Measurements from ENCODE around the gene SSH3.

SSH3 gene

DNA sequence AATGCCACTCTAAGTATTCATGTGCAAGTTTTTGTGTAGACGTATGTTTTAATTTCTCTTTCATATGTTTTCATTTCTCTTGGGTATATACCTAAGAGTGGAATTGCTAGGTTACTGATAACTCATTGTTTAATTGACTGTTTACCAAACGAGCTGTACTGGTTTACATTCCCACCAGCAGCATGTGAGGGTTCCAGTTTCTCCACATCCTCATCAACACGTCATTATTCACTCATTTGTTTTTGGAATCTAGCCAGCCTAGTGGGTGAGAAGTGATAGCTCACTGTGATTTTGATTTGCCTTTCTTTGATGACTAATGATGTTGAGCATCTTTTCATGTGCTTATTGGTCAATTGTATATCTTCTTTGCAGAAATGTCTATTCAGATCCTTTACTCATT lies 10.2 kb upstream of the SSH3 start:
- DNase-seq, result no peak

DNA sequence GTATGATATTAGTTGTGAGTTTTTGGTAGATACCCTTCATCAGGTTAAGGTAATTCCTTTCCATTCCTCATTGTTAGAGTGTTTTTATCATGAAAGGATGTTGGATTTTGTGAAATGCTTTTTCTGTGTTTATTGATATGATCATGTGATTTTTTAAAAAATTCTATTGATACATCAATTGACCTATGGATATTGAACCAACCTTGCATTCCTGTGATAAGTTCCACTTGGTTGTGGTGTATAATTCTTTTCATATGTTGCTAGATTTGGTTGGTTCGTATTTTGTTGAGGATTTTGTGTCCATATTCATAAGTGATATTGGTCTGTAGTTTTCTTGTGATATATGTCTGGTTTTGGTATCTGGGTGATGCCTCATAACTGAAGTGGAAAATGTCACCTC lies 7.5 kb upstream of the SSH3 start:
- DNase-seq, result no peak

DNA sequence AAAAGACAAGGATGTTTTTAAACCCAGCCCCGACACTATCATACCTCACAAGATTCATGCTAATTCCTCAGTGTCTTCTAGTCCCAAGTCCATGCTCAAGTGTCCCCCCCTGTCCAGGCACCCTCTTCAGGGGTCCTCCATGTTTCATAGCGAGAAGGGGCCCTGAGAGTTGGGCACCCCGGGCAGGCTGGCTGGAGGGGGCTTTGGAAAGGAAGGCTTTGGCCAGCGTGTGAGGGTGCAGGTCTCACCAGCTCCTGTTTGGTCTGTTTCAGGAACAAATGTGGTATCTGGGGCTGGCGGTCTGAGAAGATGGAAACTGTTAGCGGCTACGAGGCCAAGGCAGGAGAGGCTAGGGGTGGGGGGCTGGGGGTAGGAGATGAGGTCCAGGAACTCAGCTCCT lies 4.5 kb upstream of the SSH3 start:
- no peak for DNase-seq

DNA sequence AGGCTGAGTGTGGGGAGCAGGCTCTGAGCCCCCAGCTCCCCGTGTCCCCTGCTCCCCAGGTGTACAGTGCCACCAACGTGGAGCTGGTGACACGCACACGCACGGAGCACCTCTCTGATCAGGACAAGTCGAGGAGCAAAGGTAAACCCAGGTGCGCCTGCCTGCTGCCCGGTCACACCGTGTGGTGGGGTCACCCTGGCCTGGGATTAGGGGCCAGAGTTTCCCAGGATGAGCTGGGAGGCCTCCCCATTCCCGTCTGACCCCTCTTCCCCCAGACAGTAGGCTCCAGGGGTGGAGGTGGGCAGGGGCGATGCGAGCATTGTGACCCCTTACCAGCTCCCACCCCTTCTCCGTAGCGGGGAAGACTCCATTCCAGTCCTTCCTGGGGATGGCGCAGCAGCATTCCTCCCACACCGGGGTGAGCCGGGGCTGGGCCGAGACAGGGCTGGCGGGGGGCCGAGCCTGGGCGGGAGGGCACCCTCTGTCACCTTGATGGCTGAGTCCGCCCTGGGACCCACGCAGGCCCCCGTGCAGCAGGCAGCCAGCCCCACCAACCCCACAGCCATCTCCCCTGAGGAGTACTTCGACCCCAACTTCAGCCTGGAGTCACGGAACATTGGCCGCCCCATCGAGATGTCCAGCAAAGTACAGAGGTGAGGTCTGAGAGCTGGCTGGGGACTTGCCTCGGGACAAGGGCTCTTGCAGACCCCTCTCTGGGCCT lies 3.7 kb upstream of the SSH3 start:
- no peak for DNase-seq

DNA sequence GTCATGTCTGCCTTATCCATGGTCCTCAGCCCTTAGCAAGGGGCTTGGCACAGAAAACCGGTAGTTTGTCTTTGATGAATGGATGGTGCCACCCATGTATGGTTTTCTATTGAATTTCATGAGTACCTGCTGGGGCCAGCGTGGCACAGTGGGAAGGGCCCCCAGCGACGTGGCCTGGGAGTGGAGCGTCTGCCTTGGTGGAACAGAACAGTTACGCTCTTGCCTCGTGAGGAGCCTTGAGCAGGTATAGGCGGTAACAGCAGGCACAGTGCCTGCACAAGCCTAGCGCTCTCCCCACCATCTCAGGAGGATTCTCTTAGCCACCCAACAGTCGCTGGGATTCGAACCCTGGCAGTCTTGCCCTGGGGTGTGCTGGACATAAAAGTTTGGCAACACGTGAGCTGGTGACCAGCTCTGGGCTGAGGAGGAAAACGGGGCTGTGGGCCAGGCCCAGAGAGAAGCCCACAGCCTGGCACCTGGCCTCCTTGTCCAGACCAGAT lies 3.0 kb upstream of the SSH3 start:
- DNase-seq, result no peak

DNA sequence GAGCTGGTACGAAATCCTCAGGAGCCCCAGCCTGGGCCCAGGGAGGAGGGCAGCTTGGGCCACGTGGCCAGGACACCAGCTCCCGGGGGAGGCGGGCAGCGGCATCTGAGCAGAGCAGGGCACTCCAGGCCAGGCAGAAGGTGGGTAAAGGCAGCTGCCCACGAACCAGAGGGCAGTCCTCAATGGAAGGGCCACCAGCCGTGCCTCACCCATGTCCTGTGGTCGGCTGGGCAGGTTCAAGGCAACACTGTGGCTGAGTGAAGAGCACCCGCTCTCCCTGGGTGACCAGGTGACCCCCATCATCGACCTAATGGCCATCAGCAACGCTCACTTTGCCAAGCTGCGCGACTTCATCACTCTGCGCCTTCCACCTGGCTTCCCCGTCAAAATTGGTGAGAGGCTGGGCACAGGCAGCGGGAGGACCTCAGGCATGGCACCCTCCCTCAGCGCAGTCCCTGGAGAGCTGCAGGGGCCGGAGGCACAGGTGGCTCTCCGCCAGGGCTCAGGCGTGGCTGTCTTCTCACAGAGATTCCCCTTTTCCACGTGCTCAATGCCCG lies 2.5 kb upstream of the SSH3 start:
- no peak for DNase-seq

DNA sequence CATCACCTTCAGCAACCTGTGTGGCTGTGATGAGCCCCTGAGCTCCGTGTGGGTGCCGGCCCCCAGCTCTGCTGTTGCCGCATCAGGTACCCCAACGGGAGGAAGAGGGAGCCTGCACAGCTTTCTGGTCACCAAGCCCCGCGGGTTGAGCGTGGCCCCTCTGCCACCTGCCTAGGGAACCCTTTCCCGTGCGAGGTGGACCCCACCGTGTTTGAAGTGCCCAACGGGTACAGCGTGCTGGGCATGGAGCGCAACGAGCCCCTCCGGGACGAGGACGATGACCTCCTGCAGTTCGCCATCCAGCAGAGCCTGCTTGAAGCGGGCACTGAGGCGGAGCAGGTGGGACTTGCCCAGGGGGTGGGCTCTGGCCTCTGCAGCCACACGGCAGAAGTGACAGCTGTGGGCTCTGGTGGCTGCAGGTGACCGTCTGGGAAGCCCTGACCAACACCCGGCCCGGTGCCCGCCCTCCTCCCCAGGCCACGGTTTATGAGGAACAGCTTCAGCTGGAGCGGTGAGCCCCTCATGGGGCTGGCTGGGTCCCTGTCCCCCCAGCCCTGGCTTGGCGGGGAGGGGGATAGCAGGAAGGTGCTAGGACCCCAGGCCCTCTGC lies 1.9 kb upstream of the SSH3 start:
- no peak for DNase-seq

DNA sequence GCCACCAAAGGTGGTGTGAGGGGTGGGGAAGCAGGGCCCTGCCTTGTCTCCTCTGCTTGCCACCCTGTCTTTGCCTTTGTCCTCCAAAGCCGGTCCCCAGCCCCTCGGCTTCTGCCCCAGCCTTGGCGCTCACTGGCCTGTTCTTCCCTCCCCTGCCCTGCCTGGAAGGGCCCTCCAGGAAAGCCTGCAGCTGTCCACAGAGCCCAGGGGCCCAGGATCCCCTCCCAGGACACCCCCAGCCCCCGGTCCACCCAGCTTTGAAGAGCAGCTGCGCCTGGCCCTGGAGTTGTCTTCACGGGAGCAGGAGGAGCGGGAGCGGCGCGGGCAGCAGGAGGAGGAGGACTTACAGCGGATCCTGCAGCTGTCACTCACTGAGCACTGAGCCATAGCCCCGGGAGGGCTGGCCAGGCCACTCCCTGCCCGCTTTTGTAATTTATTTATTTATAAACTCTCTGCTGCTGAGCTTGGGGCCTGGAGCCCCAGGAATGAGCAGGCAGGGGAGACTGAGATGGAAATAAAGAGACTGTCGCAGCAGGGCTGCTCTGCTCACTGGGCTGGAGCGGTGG lies 1.3 kb upstream of the SSH3 start:
- peak; percentile 62 to 89 for DNase-seq

DNA sequence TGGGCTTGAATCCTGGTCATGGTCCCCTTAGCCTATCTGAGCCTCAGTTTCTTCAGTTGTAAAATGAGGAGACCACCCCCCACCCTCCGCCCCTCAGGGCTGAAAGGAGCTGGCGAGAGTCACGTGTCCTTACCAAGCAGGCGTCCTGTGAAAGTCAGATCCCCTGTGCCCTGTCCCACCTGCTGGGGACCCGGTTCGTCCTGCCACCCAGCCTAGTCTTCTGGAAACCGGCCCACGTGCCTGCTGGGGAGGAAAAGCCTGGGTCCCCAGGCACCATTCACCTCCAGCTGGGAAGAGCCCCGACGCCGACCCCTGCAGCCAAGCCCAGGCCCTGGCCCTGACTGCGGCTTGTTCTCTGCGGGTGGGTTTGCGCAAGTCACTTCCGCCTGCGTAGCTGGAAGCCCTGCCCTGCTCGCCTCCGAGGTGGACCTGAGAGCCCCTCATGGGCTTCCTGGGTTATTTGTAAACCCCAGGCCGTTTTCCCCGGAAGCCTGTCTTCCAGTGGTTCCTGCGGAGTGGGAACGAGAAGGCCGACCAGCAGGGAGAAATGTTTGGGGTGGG lies 679 bp upstream of the SSH3 start:
- DNase-seq, result peak in 1 of 2 experiments; percentile 77

DNA sequence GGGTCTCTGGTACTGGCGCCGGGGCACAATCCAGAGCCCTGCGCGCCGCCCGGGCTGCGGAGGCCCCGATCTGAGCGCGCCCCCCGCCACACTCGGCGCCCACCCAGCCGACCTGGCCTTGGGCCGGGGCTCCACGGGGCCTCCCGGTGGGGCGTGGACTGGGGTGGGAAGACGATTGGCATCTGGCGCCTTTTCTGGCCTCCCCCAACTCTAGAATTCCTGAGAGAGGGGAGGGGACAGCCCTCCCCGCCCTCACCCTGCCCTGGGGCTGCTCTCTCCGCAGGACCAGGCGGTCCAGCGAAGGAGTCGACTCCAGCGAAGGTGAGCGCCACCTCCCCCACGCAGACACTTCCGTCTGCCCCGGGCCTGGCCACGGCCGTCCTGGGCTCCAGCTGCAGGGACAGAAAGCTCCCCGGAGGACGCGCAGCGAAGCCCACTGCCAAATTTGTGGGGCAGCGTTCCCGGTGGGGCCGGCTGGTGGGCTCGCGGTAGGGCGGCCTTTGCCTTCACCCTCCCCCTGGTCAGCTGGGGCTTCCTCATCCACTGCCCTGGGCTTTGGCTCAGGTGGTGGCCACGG lies 593 bp downstream of the SSH3 start:
- DNase-seq, result peak in 1 of 2 experiments; percentile 60

DNA sequence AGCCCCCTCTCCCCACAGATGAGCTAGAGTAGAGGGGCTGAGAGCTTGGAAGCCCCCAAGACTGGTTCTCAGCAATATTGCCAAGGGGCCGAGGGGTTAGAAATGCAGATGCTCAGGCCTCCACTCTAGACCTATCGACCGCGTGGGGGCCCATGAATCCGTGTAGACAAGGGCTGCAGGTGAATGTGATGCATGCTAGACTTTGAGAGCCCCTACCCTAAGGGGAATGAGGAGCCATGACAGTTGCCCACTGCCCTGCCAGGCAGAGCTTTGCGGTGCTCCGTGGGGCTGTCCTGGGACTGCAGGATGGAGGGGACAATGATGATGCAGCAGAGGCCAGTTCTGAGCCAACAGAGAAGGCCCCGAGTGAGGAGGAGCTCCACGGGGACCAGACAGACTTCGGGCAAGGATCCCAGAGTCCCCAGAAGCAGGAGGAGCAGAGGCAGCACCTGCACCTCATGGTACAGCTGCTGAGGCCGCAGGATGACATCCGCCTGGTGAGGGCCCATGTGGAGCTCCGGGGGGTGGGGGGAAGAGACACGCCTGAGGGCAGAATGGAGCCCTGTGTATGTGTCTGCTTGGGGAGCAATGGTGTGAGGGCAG lies 1.3 kb downstream of the SSH3 start:
- DNase-seq, result peak in 1 of 2 experiments; percentile 29

DNA sequence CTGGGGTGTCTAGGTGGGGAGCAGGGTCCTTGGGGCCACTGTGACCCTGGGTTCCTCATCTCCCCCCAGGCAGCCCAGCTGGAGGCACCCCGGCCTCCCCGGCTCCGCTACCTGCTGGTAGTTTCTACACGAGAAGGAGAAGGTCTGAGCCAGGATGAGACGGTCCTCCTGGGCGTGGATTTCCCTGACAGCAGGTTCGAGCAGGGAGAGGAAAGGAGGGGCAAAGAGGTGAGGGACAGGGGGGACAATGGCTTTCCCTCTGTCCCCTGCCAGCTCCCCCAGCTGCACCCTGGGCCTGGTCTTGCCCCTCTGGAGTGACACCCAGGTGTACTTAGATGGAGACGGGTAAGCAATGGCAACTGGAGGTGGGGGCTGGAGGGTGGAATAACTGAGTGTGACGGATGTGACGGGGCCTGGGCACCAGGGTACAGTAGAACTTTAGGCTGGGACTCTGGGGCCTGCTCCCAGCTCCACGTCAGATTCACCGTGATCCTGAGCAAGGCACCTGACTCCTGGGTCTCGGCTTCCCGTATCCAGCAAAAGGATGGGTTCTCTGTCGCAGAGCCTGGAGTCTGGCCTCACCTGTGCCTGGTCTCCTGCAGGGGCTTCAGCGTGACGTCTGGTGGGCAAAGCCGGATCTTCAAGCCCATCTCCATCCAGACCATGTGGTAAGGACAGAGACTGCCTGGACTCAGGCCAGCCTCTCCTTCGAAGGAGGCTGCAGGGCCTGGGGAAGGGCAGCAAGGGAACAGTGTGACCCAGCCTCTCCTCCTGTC lies 3.6 kb downstream of the SSH3 start:
- no peak for DNase-seq

DNA sequence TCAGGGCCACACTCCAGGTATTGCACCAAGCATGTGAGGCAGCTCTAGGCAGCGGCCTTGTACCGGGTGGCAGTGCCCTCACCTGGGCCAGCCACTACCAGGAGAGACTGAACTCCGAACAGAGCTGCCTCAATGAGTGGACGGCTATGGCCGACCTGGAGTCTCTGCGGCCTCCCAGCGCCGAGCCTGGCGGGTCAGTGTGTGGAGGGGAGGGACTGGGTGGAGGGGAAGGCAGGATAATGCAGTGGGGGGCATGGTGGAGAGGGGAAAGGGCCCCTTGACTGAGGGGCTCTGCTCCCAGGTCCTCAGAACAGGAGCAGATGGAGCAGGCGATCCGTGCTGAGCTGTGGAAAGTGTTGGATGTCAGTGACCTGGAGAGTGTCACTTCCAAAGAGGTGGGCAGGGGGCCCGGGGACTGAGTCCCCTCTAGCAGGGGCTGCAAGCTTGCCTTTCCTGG lies 4.2 kb downstream of the SSH3 start:
- no peak for DNase-seq

DNA sequence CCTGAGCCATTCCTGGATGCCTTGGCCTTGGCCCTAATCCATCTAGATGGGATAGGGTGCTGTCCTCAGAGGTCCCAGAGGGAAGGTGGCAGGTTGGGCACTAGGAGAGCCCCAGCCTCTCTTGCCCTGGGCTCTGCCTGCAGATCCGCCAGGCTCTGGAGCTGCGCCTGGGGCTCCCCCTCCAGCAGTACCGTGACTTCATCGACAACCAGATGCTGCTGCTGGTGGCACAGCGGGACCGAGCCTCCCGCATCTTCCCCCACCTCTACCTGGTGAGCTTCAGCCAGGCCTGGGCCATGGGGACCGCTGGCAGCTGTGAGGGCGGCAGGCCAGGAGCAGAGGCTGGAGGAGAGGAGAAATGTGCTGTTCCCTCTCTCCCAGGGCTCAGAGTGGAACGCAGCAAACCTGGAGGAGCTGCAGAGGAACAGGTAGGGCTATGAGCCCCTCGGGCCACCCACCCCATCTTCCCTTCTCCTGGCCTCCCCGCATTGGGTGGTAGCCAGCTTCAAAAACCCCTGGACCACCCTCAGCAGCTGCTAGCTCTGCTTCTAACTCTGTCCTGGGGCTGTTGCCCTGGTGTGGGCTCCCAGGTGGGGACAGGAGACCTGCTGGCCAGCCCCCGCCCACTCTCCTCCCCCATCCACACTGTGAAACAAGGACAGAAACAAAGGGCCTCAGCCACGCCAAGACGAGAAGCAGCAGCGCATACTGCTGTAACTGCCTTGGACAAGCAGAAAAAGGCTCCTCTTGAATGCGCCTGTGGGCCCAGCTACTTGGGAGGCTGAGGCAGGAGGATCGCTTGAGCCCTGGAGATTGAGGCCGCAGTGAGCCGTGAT lies 4.9 kb downstream of the SSH3 start:
- no peak for DNase-seq

DNA sequence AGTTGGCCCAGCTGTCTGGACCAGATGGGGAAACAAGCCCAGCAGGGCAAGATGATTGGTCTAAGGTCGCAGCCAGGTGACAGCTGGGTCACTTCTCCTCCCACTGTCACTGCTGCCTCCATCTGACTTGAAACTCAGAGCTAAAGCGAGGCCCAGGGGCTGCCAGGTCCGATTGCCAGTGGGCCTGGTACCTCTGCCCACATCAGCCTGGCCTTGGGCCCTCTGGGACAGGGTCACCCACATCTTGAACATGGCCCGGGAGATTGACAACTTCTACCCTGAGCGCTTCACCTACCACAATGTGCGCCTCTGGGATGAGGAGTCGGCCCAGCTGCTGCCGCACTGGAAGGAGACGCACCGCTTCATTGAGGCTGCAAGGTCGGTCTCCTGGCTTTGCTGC lies 5.8 kb downstream of the SSH3 start:
- DNase-seq, result no peak

DNA sequence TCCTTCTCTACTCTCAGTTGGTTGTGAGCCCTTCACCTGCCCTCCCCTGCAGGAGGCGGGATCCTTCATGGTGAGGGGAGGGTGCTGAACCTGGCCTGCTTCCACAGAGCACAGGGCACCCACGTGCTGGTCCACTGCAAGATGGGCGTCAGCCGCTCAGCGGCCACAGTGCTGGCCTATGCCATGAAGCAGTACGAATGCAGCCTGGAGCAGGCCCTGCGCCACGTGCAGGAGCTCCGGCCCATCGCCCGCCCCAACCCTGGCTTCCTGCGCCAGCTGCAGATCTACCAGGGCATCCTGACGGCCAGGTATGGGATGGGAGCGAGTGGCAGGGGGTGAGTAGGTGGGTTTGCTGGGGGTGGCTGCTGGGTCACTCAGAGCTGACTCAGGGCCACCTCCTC lies 6.3 kb downstream of the SSH3 start:
- DNase-seq, result no peak

DNA sequence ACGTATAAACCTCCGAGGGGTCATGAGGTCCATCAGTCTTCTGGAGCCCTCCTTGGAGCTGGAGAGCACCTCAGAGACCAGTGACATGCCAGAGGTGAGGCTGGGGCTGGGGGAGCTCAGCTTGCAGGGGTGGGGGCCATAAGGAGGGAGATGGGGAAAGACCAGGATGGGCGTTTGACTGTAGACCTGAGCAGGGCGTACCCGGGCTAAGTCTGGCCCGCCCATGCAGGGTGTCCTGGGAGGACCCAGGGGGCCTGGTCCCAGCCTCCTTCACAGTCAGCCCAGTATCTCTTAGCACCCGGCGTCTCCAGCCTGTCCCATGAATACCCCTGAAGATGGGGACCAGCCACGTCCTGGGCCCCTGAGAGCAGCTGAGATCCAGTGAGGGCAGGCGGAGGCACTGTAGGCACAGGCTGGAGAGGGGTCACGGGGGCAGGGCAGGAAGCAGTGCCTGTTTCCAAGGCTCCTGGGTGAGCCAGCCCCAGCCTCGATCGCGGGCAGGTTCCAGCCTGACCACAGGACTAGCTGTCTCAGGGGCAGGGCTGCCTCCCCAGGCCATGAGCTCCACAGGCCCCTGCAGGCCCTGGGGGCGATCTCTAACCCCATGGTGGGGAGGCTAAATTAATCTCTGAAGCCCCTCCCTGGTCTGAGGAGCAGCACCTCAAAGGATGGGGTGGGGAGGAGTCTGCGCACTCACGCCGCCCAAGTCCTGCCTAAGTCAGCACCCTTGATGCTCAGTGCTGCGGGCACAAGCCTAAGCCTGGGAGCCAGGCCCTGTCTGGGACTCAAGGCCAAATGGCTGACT lies 7.1 kb downstream of the SSH3 start:
- no peak for DNase-seq

DNA sequence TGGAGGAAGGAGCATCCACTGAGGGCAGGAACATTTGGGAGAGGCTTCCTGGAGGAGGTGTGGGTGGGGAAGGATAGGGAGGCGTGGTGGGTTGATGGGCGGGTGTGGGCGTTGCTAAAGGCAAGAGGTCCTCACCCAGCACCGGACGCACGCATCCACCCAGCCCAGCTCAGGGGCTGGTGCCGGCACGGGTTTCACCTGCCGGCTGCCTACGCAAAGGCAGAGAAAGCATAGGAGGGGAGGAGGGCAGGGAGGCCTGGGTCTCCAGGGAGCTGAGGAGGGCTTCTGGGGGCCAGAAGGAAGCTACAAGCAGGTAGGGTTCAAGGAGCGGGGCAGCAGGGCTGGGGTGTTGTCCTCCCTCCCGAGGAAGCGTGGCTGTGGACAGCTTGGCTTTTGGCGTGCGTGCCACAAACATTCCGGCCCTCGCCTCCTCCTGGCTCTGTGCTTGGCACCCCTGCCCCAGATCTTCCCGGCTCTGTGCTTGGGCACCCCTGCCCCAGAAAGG lies 7.8 kb downstream of the SSH3 start:
- no peak for DNase-seq

DNA sequence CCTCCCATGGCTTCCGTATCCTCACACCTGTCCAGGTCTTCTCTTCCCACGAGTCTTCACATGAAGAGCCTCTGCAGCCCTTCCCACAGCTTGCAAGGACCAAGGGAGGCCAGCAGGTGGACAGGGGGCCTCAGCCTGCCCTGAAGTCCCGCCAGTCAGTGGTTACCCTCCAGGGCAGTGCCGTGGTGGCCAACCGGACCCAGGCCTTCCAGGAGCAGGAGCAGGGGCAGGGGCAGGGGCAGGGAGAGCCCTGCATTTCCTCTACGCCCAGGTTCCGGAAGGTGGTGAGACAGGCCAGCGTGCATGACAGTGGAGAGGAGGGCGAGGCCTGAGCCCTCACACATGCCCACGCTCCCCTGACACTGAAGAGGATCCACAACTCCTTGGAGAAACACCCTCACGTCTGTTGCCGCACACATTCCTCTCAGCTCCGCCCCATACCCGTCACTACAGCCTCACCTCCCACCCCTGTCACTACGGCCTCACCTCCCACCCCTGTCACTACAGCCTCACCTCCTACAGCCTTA lies 8.3 kb downstream of the SSH3 start:
- DNase-seq, result no peak
